Activated CD8-positive, alpha-beta T cell treated with anti-CD3 and anti-CD28 coated beads for 36 hours (primary cell): ENCODE results near the gene ADAMTS9. TPM values are rescaled to one million over a fixed set of nuclear protein-coding genes. Genes with fewer than 3 reads are reported as not detected.

Experiments used
- ATAC-seq: fragments of 200-7000 bp; cut with Tn5 transposase; one replicate; pipeline ENCODE4 v1.10.0; 2021; ENCODE audit warnings: mild to moderate bottlenecking, moderate library complexity
- CTCF ChIA-PET: fragments of 350-600 bp; sonication (Branson Sonifier 250); formaldehyde crosslinking; loops from one replicate; lab custom pipeline; 2021; ENCODE audit warnings: antibody characterized with exemption; lab: Charles Lee
- POLR2A ChIA-PET: fragments of 350-600 bp; sonication (Branson Sonifier 250); formaldehyde crosslinking; loops from one replicate; lab custom pipeline; 2021; ENCODE audit warnings: antibody characterized with exemption; lab: Charles Lee
- DNase-seq: peaks from one replicate; pipeline ENCODE4 v3.0.0-alpha.2; 2020
- H3K27ac Mint-ChIP-seq: one replicate; pipeline ENCODE4 v1.8.0; 2021; ENCODE audit warnings: mild to moderate bottlenecking, mixed read lengths
- H3K27me3 Mint-ChIP-seq: one replicate; pipeline ENCODE4 v1.8.0; 2021; ENCODE audit warnings: mixed read lengths
- H3K36me3 Mint-ChIP-seq: one replicate; pipeline ENCODE4 v1.8.0; 2021; ENCODE audit warnings: low read depth, mixed read lengths
- H3K4me1 Mint-ChIP-seq: one replicate; pipeline ENCODE4 v1.8.0; 2021; ENCODE audit warnings: low read depth, mixed read lengths
- H3K4me3 Mint-ChIP-seq: one replicate; pipeline ENCODE4 v1.8.0; 2021; ENCODE audit warnings: mild to moderate bottlenecking, moderate library complexity, mixed read lengths
- H3K9me3 Mint-ChIP-seq: one replicate; pipeline ENCODE4 v1.8.0; 2021; ENCODE audit warnings: mixed read lengths
- intact Hi-C: fragments of 100-400 bp; cut with micrococcal nuclease; formaldehyde crosslinking; loops from one replicate; pipeline ENCODE4 v1.10.0; 2022
- total RNA-seq, 2 experiments: library from RNA; stranded (reverse); gene quantifications; one replicate each; pipeline ENCODE4 v1.2.3, GENCODE V29; 2021
- TF ChIP-seq, protein P1 (sequence below): fragments of 200-600 bp; IDR thresholded peaks from one replicate; pipeline ENCODE4 v1.8.0; 2022; ENCODE audit warnings: antibody characterized with exemption, mild to moderate bottlenecking

ADAMTS9 gene
- total RNA-seq, 2 experiments from 2014 or later: not detected

DNA sequence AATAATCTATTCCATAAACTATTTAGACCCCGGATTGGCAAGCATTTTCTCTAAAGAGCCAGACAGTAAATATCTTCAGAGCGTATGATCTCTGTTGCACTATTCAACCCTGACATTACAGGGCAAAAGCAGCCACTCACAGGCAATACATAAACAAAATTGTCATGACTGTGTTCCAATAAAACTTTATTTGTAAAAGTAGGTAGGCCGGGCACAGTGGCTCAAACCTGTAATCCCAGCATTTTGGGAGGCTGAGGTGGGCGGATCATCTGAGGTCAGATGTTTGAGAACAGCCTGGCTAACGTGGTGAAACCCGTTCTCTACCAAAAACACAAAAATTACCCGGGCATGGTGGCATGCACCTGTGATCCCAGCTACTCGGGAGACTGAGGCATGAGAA is 66.5 kb downstream of the ADAMTS9 start:
- TF ChIP-seq, protein P1, sequence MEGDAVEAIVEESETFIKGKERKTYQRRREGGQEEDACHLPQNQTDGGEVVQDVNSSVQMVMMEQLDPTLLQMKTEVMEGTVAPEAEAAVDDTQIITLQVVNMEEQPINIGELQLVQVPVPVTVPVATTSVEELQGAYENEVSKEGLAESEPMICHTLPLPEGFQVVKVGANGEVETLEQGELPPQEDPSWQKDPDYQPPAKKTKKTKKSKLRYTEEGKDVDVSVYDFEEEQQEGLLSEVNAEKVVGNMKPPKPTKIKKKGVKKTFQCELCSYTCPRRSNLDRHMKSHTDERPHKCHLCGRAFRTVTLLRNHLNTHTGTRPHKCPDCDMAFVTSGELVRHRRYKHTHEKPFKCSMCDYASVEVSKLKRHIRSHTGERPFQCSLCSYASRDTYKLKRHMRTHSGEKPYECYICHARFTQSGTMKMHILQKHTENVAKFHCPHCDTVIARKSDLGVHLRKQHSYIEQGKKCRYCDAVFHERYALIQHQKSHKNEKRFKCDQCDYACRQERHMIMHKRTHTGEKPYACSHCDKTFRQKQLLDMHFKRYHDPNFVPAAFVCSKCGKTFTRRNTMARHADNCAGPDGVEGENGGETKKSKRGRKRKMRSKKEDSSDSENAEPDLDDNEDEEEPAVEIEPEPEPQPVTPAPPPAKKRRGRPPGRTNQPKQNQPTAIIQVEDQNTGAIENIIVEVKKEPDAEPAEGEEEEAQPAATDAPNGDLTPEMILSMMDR: no peak
- no peak overlapping the region for H3K4me3 Mint-ChIP-seq
- H3K9me3 Mint-ChIP-seq: no peaks in the 10 kb centered on the region
- ATAC-seq (no peak), DNase-seq (no peak)
- CTCF ChIA-PET: no interaction called here
- POLR2A ChIA-PET: no interaction called here
- intact Hi-C loops: no loop called here
- no peak overlapping the region for H3K27ac Mint-ChIP-seq
- no peaks in the 10 kb centered on the region for H3K4me1 Mint-ChIP-seq
- H3K27me3 Mint-ChIP-seq: no peaks in the 10 kb centered on the region
- no peaks in the 10 kb centered on the region for H3K36me3 Mint-ChIP-seq

DNA sequence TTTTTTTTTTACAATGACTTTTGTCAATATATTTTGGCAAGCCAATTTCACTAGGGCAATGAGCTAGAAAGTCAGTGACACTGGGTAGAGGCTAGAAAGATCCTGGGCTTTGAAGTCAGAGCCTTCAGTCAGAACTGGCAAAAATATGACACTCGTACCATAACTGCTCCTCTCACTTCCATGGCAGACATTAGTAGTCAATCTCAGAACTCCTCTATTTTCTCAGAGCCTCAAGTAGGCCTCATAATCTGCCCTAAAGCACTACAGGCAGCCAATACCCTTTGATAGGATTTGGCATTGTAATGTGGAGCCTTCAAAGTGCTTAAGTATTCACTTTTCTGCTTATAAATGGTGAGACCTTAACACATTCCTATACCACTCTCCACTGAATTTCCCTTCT is 67.8 kb downstream of the ADAMTS9 start:
- H3K4me3 Mint-ChIP-seq: no peak overlapping the region
- ATAC-seq: no peak
- H3K27me3 Mint-ChIP-seq: no peaks in the 10 kb centered on the region

DNA sequence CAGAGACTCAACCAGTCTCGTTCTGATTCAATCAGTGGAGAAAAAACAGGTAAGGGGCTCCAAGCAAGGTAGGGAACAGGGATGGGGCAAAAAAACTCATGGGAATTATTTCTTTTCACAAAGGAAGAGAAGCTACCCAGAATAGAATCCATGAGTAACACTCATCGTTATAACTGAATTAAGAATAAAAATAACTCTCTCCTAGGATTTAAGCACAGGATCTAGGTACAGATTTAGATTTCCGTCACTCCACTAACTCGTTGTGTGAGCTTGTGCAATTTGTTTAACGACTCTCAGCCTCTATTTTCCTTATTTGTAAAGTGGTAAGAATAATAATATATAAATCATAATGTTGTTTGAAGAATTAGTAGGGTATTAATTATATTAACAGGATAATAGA is 68.6 kb downstream of the ADAMTS9 start:
- Mint-ChIP-seq H3K27ac (no peak overlapping the region), H3K9me3 (no peaks in the 10 kb centered on the region), H3K4me3 (no peak overlapping the region), H3K4me1 (no peaks in the 10 kb centered on the region), H3K27me3 (no peaks in the 10 kb centered on the region), H3K36me3 (no peaks in the 10 kb centered on the region)
- intact Hi-C loops: no loop called here
- ATAC-seq (no peak), DNase-seq (no peak)
- TF ChIP-seq, protein P1: no peak
- CTCF ChIA-PET: no interaction called here
- POLR2A ChIA-PET: no interaction called here

More for the DNA sequence above, 67.8 kb downstream of the ADAMTS9 start:
- Mint-ChIP-seq H3K9me3 (no peaks in the 10 kb centered on the region), H3K36me3 (no peaks in the 10 kb centered on the region), H3K4me1 (no peaks in the 10 kb centered on the region), H3K27ac (no peak overlapping the region)
- POLR2A ChIA-PET: no interaction called here
- TF ChIP-seq, protein P1: no peak
- intact Hi-C loops: no loop called here
- no peak for DNase-seq
- CTCF ChIA-PET: no interaction called here

DNA sequence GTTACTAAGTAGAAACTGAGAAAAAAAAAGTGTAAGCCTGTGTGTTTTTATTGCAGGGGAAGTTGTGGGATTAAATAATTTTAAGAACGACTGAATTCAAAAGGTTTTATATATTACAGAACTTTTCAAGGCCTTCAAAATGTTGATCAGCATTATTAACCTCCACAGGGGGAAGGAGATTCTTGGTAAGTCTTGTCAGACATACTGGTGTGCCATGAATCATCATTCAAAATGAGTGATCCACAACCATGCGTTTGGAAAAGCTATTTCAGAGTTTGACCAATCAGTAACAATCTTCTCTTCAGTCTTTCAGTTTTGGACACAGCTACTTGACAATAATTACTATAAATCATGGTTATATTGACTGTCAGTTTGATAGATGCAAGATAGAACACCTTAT is 70.2 kb downstream of the ADAMTS9 start:
- H3K9me3 Mint-ChIP-seq: no peaks in the 10 kb centered on the region
- TF ChIP-seq, protein P1: no peak

DNA sequence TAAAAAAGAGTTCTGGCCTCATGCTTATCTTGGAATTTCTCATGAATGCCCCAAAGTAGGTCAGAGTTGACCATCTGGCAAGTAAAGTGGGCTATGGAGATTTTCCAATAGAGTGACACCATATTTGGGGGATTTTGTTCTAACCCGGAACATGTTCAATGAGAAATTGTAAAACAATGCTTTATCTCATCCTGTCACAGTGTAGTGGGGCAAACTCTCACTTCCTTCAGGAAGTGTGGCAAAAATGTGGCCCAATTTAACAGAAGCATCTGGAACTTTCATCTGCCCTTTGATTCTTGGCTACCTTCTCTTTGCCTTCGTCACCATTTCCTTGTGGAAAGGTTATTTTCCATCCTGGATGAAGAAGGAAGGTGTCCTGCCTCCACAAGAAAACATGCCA is 70.8 kb downstream of the ADAMTS9 start:
- intact Hi-C loops: no loop called here
- Mint-ChIP-seq H3K4me3 (no peak overlapping the region), H3K36me3 (no peaks in the 10 kb centered on the region), H3K27ac (no peak overlapping the region), H3K27me3 (no peaks in the 10 kb centered on the region), H3K4me1 (no peaks in the 10 kb centered on the region), H3K9me3 (no peaks in the 10 kb centered on the region)
- ChIA-PET POLR2A (no interaction called here), CTCF (no interaction called here)
- TF ChIP-seq, protein P1: no peak
- ATAC-seq (no peak), DNase-seq (no peak)

More for the DNA sequence above, 70.2 kb downstream of the ADAMTS9 start:
- ATAC-seq (no peak), DNase-seq (no peak)
- intact Hi-C loops: no loop called here
- ChIA-PET POLR2A (no interaction called here), CTCF (no interaction called here)
- Mint-ChIP-seq H3K4me1 (no peaks in the 10 kb centered on the region), H3K27ac (no peak overlapping the region), H3K36me3 (no peaks in the 10 kb centered on the region), H3K4me3 (no peak overlapping the region), H3K27me3 (no peaks in the 10 kb centered on the region)
